Effector CD8-positive, alpha-beta T cell (primary cell): ENCODE data around the gene HUNK.
A peak's percentile ranks its signal among the peaks of the same experiment; 100 is the strongest.
"Not testable (repeated sequence)": the region's sequence is repeated elsewhere in the genome, so short reads cannot be mapped to it uniquely, and the experiment has no call there.

ENCODE experiments used
- DNase-seq: peaks from one replicate; lab custom pipeline; 2025; lab: John Stamatoyannopoulos, UW

Gene HUNK

GRCh38 chr21:31870472-31871193 lies 2.2 kb upstream of the HUNK start:
- DNase-seq: no peak

GRCh38 chr21:31871371-31871770 lies 1.4 kb upstream of the HUNK start:
- not testable (repeated sequence) for DNase-seq

- DNase-seq: no peak
Measured at GRCh38 chr21:31872072-31872451, 758 bp upstream of the HUNK start.

GRCh38 chr21:31873275-31873695 lies 465 bp downstream of the HUNK start:
- no peak for DNase-seq

GRCh38 chr21:31873696-31874599 lies 1.1 kb downstream of the HUNK start:
- peak; percentile 3 for DNase-seq

GRCh38 chr21:31874812-31875212 lies 2.0 kb downstream of the HUNK start:
- no peak for DNase-seq

GRCh38 chr21:31875496-31876015 lies 2.7 kb downstream of the HUNK start:
- no peak for DNase-seq

- no peak for DNase-seq
Measured at GRCh38 chr21:31877463-31877957, 4.7 kb downstream of the HUNK start.

GRCh38 chr21:31878831-31879230 lies 6.0 kb downstream of the HUNK start:
- no peak for DNase-seq

GRCh38 chr21:31879241-31879650 lies 6.4 kb downstream of the HUNK start:
- no peak for DNase-seq

GRCh38 chr21:31879911-31880310 lies 7.1 kb downstream of the HUNK start:
- no peak for DNase-seq

- no peak for DNase-seq
Measured at GRCh38 chr21:31880816-31881215, 8.0 kb downstream of the HUNK start.

- DNase-seq: no peak
Measured at GRCh38 chr21:31882711-31883110, 9.9 kb downstream of the HUNK start.

GRCh38 chr21:31885146-31885545 lies 12.3 kb downstream of the HUNK start:
- no peak for DNase-seq

- DNase-seq: no peak
Measured at GRCh38 chr21:31886915-31887314, 14.1 kb downstream of the HUNK start.

GRCh38 chr21:31887391-31887841 lies 14.6 kb downstream of the HUNK start:
- DNase-seq: no peak

GRCh38 chr21:31888936-31889371 lies 16.1 kb downstream of the HUNK start:
- DNase-seq: no peak

GRCh38 chr21:31889460-31889859 lies 16.6 kb downstream of the HUNK start:
- no peak for DNase-seq

- no peak for DNase-seq
Measured at GRCh38 chr21:31892686-31893085, 19.9 kb downstream of the HUNK start.

- DNase-seq: no peak
Measured at GRCh38 chr21:31893851-31894415, 21.1 kb downstream of the HUNK start.

- no peak for DNase-seq
Measured at GRCh38 chr21:31894457-31894856, 21.6 kb downstream of the HUNK start.
